NB4 (cell line): Measurements from ENCODE around the gene SERPINA1.

Source experiments
- CTCF ChIP-seq: IDR thresholded peaks from one replicate; pipeline ENCODE4 v1.5.1; 2012; ENCODE audit warnings: low read depth, low read length
- POLR2A ChIP-seq: IDR thresholded peaks from 2 replicates; pipeline ENCODE4 v1.6.1; 2011; ENCODE audit warnings: mild to moderate bottlenecking; ENCODE audit not compliant: insufficient read length; ENCODE audit errors: extremely low read depth

DNA sequence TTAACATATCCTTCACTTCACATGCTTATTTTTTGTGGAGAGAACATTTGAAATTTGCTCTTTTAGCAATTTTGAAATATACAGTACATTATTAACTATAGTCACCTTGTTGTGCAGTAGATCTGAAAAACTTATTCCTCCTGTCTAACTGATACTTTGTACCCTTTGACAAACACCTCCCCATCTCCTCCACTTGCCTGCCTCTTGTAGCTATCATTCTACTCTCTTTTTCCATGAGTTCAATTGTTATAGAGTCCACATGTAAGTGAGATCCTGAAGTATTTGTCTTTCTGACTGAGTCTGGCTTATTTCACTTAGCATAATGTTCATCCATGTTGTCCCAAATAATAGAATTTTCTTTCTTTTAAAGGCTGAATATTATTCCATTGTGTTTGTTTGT lies 55.8 kb downstream of the SERPINA1 start:
- TF ChIP-seq CTCF (no peak), POLR2A (no peak)
